ENCODE measurements around the gene PRAME.

Gene PRAME

GRCh38 chr22:22571429-22571828 lies 12.4 kb upstream of the PRAME start:
- peaks cover 24% of the 10 kb centered on the region for H3K27me3 Mint-ChIP-seq (ENCODE audit: low read depth)
- H3K9me3 Mint-ChIP-seq: no peaks in the 10 kb centered on the region
- H3K27ac Mint-ChIP-seq: no peak overlapping the region

DNA sequence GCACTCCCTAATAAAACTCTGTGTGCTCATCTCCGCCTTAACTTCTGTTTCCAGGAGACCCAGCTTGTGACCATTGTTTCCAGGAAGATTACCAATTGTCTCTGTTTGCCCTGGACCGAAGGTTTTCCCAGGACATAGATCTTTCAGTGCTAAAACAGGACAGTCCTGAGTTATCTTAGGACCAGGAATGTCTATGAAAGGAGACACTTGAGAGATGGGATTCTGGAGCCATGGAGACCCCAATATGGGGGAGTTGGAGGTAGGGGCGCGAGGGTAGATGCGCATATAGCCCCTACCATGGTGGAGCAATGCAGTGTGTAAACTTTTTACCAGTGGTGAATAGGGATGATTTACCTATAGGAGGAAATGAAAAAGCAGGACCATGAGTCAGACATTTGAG lies 10.2 kb upstream of the PRAME start:
- Mint-ChIP-seq H3K27ac (no peak overlapping the region), H3K4me1 (ENCODE audit: low read depth) (no peaks in the 10 kb centered on the region), H3K4me3 (no peak overlapping the region), H3K27me3 (ENCODE audit: low read depth) (peaks cover 17% of the 10 kb centered on the region), H3K36me3 (ENCODE audit: low read depth) (no peaks in the 10 kb centered on the region), H3K9me3 (no peaks in the 10 kb centered on the region)

More at GRCh38 chr22:22571429-22571828, 12.4 kb upstream of the PRAME start:
- H3K36me3 Mint-ChIP-seq (ENCODE audit: low read depth): no peaks in the 10 kb centered on the region
- no peaks in the 10 kb centered on the region for H3K4me1 Mint-ChIP-seq (ENCODE audit: low read depth)
- H3K4me3 Mint-ChIP-seq: no peak overlapping the region

- H3K36me3 Mint-ChIP-seq (ENCODE audit: low read depth): no peaks in the 10 kb centered on the region
- no peak overlapping the region for H3K27ac Mint-ChIP-seq
- no peaks in the 10 kb centered on the region for H3K4me1 Mint-ChIP-seq (ENCODE audit: low read depth)
- no peak overlapping the region for H3K4me3 Mint-ChIP-seq
- H3K27me3 Mint-ChIP-seq (ENCODE audit: low read depth): peaks cover 11% of the 10 kb centered on the region
- H3K9me3 Mint-ChIP-seq: no peaks in the 10 kb centered on the region
Observed at GRCh38 chr22:22565981-22566380, 6.9 kb upstream of the PRAME start.

- no peak overlapping the region for H3K27ac Mint-ChIP-seq
- no peak overlapping the region for H3K4me3 Mint-ChIP-seq
- no peaks in the 10 kb centered on the region for H3K9me3 Mint-ChIP-seq
- peaks cover 3% of the 10 kb centered on the region for H3K27me3 Mint-ChIP-seq (ENCODE audit: low read depth)
- H3K36me3 Mint-ChIP-seq (ENCODE audit: low read depth): no peaks in the 10 kb centered on the region
- H3K4me1 Mint-ChIP-seq (ENCODE audit: low read depth): peaks cover 4% of the 10 kb centered on the region
Observed at GRCh38 chr22:22558071-22558971, 744 bp downstream of the PRAME start.

GRCh38 chr22:22556995-22557925 lies 1.8 kb downstream of the PRAME start:
- H3K36me3 Mint-ChIP-seq (ENCODE audit: low read depth): no peaks in the 10 kb centered on the region
- no peak overlapping the region for H3K27ac Mint-ChIP-seq
- peaks cover 4% of the 10 kb centered on the region for H3K4me1 Mint-ChIP-seq (ENCODE audit: low read depth)
- H3K27me3 Mint-ChIP-seq (ENCODE audit: low read depth): peaks cover 6% of the 10 kb centered on the region
- H3K4me3 Mint-ChIP-seq: no peak overlapping the region
- H3K9me3 Mint-ChIP-seq: no peaks in the 10 kb centered on the region

GRCh38 chr22:22556578-22556977 lies 2.5 kb downstream of the PRAME start:
- H3K4me1 Mint-ChIP-seq (ENCODE audit: low read depth): peaks cover 4% of the 10 kb centered on the region
- H3K4me3 Mint-ChIP-seq: no peak overlapping the region
- no peaks in the 10 kb centered on the region for H3K36me3 Mint-ChIP-seq (ENCODE audit: low read depth)
- H3K27ac Mint-ChIP-seq: no peak overlapping the region
- no peaks in the 10 kb centered on the region for H3K9me3 Mint-ChIP-seq
- peaks cover 6% of the 10 kb centered on the region for H3K27me3 Mint-ChIP-seq (ENCODE audit: low read depth)

GRCh38 chr22:22555596-22555995 lies 3.5 kb downstream of the PRAME start:
- Mint-ChIP-seq H3K9me3 (no peaks in the 10 kb centered on the region), H3K27me3 (ENCODE audit: low read depth) (peaks cover 6% of the 10 kb centered on the region), H3K27ac (no peak overlapping the region), H3K4me1 (ENCODE audit: low read depth) (peaks cover 4% of the 10 kb centered on the region), H3K4me3 (no peak overlapping the region), H3K36me3 (ENCODE audit: low read depth) (no peaks in the 10 kb centered on the region)

- Mint-ChIP-seq H3K27ac (no peak overlapping the region), H3K27me3 (ENCODE audit: low read depth) (peaks cover 12% of the 10 kb centered on the region), H3K9me3 (no peaks in the 10 kb centered on the region), H3K36me3 (ENCODE audit: low read depth) (no peaks in the 10 kb centered on the region), H3K4me1 (ENCODE audit: low read depth) (peaks cover 4% of the 10 kb centered on the region), H3K4me3 (no peak overlapping the region)
Observed at GRCh38 chr22:22554587-22555284, 4.3 kb downstream of the PRAME start.

DNA sequence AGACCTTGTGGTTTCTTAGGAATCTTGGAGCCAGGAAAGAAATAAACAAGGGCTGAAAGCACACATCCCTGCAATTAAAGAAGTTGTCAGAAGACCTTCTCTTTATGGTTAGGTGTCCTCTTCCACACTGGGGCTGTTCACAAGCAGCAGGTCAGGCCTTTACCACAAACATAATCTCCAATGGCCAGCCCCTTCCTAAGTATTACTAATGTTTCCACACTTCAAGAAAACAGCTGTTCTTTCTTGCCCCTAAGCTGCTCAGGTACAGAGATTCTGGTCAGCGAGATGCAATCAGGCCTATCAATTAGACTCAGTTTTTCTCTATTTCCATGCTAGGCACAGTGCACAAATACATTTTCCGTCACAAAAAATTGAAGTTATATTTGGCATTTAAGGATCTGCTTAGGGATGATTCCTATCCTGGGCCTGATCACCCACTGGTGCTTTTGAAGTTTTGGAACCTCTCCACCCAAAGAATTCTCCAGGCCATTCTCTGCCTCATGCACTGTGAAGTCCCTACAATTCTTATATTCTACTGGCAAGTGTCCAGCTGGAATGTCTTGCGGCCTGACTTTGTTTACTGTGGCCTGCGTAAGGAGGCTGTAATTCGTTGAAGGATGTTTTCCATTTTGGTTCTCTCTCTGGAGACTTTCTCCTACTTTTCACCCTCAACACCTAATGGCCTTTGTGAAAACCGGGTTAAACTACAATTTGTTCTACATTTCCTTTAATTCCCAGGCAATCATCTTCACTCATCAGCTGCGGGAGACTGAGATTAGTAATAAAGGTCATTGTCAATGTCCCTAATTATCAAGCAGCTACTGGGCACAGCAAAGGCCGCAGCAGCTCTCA lies 5.1 kb downstream of the PRAME start:
- H3K36me3 Mint-ChIP-seq (ENCODE audit: low read depth): no peaks in the 10 kb centered on the region
- no peak overlapping the region for H3K4me3 Mint-ChIP-seq
- no peak overlapping the region for H3K27ac Mint-ChIP-seq
- H3K9me3 Mint-ChIP-seq: no peaks in the 10 kb centered on the region
- H3K4me1 Mint-ChIP-seq (ENCODE audit: low read depth): peaks cover 1% of the 10 kb centered on the region
- H3K27me3 Mint-ChIP-seq (ENCODE audit: low read depth): peaks cover 14% of the 10 kb centered on the region

- Mint-ChIP-seq H3K27ac (no peak overlapping the region), H3K27me3 (ENCODE audit: low read depth) (peaks cover 14% of the 10 kb centered on the region), H3K9me3 (no peaks in the 10 kb centered on the region), H3K4me3 (no peak overlapping the region), H3K4me1 (ENCODE audit: low read depth) (no peaks in the 10 kb centered on the region), H3K36me3 (ENCODE audit: low read depth) (no peaks in the 10 kb centered on the region)
Observed at GRCh38 chr22:22553141-22553540, 5.9 kb downstream of the PRAME start.

GRCh38 chr22:22552630-22553029 lies 6.4 kb downstream of the PRAME start:
- Mint-ChIP-seq H3K27me3 (ENCODE audit: low read depth) (peaks cover 14% of the 10 kb centered on the region), H3K9me3 (no peaks in the 10 kb centered on the region), H3K27ac (no peak overlapping the region), H3K4me1 (ENCODE audit: low read depth) (no peaks in the 10 kb centered on the region), H3K4me3 (no peak overlapping the region), H3K36me3 (ENCODE audit: low read depth) (no peaks in the 10 kb centered on the region)

DNA sequence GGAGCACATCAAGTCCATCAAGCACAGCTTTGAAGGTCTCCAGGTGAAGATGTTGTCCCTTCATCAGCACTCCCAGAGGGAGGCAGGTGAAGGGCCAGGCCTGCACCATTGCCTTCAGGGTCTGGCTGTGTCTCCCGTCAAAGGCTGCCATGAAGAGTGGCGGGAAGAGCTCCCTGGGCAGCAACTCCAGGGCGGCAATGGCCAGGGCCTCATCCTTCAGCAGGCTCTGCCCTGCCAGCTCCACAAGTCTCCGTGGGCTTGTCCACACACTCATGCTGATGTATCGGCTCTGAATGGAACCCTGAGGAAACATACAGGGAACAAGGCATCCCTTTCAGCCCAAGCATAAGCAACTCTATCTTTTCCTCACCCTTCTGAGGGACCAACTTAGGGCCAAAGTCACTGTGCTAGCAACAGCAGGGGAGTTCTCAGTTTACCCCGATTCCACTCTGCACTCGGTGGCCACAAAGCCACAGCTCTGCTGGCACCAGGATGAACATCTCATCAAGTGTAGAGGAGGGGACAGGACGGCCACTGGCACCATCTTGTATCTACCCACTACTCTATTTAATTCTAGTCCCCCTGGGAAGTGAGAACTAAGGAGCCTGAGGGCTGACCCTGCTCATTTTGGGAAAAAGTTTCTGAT lies 8.2 kb downstream of the PRAME start:
- Mint-ChIP-seq H3K4me3 (no peak overlapping the region), H3K9me3 (no peaks in the 10 kb centered on the region), H3K27ac (no peak overlapping the region), H3K36me3 (ENCODE audit: low read depth) (no peaks in the 10 kb centered on the region), H3K4me1 (ENCODE audit: low read depth) (no peaks in the 10 kb centered on the region), H3K27me3 (ENCODE audit: low read depth) (peaks cover 14% of the 10 kb centered on the region)

GRCh38 chr22:22548910-22549309 lies 10.2 kb downstream of the PRAME start:
- Mint-ChIP-seq H3K36me3 (ENCODE audit: low read depth) (no peaks in the 10 kb centered on the region), H3K4me1 (ENCODE audit: low read depth) (no peaks in the 10 kb centered on the region), H3K27ac (no peak overlapping the region), H3K4me3 (no peak overlapping the region), H3K9me3 (no peaks in the 10 kb centered on the region), H3K27me3 (ENCODE audit: low read depth) (peaks cover 14% of the 10 kb centered on the region)
